HG03097 (cell line): ENCODE results near the gene ANTXR1.
"Not testable (repeated sequence)": the region's sequence is repeated elsewhere in the genome, so short reads cannot be mapped to it uniquely, and the experiment has no call there.

Source experiments
- ATAC-seq: cut with Tn5 transposase; IDR thresholded peaks from one replicate; pipeline ENCODE4 v1.9.1; 2021; ENCODE audit not compliant: unreplicated experiment, low FRiP score

ANTXR1 gene

DNA sequence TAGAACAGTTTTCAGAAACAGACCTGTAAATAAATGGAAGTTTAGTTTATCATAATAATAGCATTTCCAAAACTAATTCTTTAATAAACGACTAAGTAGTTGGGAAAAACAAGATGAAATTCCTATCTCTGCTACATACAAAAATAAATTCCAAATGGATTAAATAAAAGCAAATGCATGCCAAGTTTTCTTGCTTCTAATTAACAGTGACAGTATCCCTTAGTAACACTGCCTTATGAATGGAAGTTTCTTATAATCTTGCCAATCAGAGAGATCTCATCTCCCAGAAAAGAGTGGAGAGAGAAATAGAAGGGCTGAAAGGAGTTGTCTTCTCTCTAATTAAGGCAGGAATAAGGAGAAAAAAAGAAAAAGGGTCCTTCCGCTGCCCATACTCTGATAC lies 240.1 kb downstream of the ANTXR1 start:
- no peak for ATAC-seq

DNA sequence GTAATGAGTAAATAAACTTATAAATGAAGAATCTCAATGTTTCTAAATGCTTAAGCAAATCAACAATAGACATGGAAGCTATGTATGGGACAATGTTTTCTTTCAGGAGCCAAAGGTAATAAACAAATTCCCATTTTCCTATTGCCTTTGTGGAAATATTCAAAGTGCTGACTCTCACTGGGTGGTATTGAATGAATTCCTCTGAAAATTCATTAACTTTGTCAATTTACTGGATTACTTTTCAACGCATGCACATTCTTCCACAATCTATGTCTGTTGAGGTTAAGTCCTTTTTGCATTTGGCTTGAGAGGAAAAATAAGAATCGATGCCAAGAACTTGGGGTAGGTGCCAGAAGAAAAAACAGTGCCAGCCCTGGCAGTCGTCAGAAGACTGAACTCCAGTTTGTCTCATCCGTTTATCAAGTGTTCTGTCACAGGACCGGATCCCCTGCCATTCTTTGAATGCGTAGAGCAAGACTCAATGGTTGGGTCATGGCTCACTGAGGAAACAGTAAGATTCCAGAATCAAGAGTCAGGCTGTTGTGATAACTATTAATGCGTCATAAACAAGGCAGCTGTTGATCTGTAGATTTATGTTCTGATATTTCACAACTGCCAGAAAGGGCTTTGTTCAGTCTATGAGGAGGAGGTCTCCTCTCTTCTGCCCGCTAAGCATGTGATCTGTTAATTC lies 240.8 kb downstream of the ANTXR1 start:
- ATAC-seq: no peak

GRCh38 chr2:69255760-69256159 lies 242.8 kb downstream of the ANTXR1 start:
- no peak for ATAC-seq

GRCh38 chr2:69259994-69260591 lies 247.1 kb downstream of the ANTXR1 start:
- not testable (repeated sequence) for ATAC-seq

DNA sequence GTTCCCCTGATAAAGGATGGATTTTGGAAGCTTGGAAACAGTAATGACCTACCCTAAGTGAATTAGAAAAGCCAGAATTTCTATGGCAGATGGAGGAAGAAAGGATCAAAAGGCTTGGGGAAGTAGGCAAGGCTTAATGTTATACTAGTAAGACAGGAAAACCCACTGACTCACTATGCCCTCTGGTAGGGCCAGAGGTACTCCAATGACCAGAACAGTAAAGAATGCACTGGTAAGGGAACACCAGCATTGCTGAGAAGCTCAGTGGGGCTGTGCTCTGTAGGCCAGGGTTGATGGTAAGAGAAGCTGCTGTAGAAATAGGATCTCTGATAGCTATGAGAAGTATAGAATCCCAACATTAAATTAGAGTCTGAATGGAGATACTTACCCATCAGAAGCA lies 247.7 kb downstream of the ANTXR1 start:
- ATAC-seq: no peak

GRCh38 chr2:69269330-69269729 lies 256.4 kb downstream of the ANTXR1 start:
- ATAC-seq: no peak

DNA sequence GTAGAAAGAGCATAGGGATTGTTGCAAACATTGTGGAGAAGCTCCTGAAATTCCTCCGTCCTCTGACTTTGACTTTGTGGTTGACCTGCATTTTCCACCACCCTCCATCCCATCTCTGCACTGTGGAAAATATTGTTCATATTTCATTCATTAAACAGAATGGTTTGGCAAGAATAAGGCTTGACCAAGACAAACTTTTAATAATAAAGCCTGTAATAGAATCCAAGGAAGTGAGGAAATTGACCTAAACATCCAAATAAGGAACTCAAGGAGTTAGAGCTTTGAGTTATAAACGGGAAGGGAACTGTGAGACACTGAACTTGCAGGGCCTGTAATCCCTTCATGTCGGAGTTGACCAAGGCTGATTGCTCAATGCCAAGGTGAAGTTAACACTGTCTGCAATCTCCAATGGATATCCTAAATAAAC lies 258.9 kb downstream of the ANTXR1 start:
- ATAC-seq: no peak

DNA sequence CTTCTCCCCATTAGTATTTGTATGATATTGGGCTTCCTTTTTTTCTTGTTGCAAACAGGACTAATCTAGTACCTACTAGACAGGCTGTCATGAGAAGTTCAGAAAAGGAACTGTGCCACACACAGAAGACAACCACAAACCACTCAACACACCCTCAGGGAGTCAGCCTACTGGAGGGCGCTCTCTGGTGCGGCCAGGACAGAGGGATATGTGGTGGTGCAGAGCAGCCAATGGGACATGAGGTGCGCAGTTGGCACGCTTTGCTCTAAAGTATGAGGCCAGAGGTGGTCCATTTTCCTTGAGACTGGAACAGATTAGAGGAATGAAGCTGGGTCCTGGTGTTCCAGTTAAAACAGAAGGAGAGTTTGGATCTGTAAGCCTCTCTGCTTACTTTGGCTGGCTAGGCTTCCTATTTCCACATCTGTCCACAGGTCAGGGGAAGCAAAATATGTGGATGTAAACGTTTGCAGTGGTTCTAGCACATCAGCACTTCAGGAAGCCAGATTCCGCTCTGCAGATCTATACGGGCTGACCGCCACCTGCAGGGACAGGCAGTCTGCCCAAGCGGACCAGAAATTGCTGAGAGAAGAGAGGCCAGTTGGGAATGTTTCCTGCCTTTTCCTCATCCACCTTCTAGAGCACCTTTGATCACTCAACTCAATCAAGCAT lies 260.0 kb downstream of the ANTXR1 start:
- ATAC-seq: no peak

GRCh38 chr2:69275490-69275889 lies 262.5 kb downstream of the ANTXR1 start:
- ATAC-seq: no peak

DNA sequence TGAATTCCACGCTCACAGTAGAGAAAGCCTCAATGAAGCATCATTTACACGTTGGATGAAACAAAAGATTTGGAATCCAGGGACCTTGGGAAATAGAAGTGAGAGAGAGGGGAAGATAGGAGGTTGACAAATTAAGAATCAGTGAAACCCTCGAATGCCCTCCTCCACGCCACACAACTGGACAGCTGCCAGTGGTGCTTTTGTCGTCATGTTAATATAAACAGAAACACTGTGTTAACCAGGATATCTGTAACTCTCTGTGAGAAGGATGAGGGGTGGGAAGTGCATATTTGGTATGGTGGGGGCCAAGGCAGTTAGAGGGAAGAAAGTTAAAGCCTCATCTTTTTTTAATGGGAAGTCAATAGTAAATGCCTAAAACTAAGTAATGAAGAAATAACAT lies 265.4 kb downstream of the ANTXR1 start:
- no peak for ATAC-seq

DNA sequence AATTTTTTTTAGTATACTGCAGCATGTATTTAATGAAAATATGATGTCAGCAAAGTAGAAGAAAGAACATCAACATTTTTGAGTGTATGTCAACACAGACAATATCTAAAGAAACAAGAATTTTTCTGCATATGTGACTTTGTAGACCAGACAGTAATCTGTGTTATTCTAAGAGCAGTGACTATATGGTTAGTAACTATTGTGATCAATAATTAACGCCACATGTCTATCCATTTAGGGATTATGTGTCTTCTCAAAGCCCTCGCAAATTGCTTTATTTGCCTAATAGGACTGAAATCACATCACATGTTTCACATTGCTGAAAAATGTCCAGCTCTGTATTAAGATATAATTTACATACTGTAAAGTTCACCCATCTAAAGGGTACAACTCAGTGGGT lies 266.2 kb downstream of the ANTXR1 start:
- no peak for ATAC-seq

DNA sequence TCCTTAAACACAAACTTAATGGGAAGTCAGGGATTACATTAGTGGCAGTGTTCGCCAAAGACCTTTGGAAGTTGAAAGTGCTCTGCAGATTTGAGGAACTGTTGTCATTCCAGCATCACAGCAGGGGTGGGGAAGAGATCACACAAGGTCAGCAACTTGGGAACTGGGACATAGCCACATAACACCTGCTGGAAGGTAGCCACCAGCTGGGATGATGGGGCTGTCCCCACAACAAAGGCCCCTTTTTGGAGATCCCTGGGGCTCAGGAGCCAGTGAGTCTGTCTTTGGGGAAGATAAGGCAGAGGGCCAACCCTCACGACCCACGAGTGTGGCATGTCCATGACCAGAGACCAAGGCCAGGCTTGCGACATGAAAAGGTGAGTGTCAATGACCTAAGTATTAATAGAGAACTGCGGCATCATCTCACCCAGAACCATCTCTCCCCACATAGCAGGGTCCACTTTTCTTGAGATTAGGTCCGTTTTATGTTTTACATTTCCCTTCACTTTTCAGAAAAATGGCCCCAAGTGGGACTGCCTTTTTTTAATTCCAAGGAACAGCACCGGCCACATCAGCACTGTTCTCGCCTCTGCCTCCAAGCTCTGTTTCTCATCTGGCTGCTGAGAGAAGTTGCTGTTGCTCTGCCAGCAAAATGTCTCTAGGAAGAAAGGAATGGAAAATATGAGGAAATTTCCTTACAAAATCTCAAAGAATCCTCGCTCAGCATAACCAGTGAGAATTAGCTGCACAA lies 267.1 kb downstream of the ANTXR1 start:
- ATAC-seq: no peak

DNA sequence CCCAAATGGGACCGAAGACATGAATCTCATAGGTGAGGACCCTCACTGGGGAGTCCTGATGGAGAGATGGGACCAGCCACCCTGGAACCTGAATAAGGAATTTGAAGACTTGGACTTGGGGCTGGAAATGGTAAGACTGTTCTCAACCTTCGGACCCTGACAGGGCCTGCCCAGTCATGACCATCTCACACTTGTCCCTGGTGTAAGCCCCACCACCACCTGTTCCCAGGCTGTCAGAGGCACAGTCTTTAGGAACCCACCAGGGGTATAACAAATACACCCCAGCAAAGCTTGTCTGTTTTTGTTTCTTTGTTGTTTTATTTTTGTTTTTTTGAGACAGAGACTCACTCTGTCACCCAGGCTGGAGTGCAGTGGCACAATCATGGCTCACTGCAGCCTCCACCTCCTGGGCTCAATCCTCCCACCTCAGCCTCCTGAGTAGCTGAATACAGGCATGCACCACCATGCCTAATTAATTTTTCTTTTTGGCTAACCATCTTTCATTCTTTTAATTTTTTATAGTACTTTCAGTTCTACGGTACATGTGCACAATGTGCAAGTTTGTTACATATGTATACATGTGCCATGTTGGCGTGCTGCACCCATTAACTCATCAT lies 267.9 kb downstream of the ANTXR1 start:
- no peak for ATAC-seq

- ATAC-seq: no peak
Measured at GRCh38 chr2:69285379-69285894, 272.5 kb downstream of the ANTXR1 start.

DNA sequence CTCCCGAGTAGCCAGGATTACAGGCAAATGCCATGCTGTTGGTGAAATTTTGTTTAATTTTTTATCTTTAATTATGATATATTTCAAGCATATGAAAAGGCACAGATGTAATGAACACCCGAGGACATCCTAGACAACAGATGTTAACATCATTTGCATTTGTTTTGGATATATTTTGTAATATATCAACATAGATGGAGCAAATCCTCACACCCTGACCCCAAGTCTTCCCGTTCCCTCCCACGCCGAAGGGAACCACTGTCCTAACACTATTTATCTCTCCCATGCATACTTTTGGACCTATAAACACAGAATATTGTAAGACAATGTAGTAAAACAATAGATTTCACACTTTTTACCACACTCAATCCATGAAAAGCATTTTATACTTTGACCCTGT lies 274.6 kb downstream of the ANTXR1 start:
- no peak for ATAC-seq

- ATAC-seq: no peak
Measured at GRCh38 chr2:69288429-69288828, 275.4 kb downstream of the ANTXR1 start.

DNA sequence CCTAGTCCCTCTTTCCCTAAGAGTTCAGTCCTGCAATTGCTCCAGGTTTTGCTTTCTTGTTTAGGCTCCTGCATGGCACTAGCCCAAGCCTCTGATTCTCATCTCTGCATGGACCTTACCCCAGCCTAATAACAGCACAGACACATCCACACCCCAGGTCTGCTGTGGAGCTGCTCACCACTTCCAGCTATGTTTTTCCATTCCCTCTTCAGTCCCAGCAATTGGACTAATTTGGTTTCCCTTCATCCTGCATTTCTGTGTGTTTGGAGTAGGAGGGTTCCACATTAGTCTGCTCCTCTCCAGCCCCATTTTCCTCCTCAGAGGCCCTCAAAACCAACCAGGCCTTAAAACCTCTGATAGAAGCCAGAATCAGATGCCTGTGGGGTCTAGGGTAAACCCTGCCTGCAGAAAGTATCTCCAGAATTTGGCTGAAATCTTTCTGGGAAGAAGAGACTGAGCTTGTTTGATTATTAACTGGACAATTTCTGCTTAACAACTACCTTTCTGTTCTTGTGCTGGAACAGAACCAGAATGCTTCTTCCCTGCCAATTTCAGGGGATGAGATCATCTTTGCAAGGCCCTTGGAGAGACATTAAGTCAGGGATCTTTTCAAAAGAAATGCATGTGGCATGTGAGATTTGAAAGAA lies 278.1 kb downstream of the ANTXR1 start:
- ATAC-seq: no peak

DNA sequence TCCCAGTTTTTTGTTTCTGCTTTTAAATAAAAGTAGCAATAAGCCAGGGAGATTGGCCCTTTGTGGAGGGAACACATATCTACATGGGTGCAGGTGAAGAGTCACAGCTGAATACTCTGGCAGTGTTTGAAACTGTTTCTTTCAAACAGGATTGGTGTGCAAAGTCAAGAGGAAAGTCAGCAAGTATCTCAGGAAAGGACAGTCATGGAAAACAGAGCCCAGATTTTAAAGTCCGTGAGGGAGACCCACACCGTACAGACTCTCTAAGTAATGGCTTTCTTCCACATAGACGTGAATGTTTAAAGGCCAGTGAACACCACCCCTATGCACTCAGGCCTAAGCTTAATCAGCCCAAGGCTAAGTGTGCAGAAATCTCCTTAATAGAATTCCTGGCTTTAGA lies 278.7 kb downstream of the ANTXR1 start:
- ATAC-seq: no peak

- no peak for ATAC-seq
Measured at GRCh38 chr2:69292256-69292655, 279.3 kb downstream of the ANTXR1 start.

DNA sequence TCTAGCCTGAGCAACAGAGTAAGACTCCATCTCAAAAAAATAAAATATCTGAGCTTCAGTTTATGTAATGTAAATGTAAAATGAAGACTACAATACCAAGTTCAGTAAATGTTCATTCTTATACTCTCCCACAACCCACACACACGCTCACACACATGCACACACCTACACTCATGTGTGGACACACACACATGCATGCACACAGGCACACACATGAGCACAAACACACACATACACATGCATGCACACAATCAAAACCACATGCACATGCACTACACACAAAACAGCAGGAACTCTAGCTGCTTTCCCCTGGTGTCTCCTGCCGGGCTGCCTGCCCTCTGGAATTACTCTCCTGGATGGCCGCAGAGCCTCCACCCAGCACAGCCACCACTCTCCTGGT lies 283.4 kb downstream of the ANTXR1 start:
- no peak for ATAC-seq
